ENCODE data around the gene FAM3D.
"Not testable (repeated sequence)": the region's sequence is repeated elsewhere in the genome, so short reads cannot be mapped to it uniquely, and the experiment has no call there.

Gene FAM3D

DNA sequence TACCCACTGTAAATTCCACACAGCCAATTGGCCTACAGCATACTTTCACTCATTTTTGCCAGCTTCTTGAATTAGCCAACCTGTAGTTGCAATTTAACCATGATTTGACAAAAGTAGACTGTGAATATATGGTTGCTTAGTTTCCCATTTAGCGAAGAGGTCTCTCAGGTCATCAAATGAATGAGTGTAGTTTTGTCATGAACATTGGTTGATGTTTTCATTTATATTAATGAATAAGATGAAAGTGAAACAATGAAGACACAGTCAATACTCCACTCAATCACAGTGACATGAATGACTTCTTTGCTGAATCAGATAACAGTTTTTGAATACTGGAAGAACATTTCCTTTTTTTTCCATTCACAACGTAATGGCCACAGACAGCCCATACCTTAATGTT lies 15.3 kb upstream of the FAM3D start:
- Histone ChIP-seq H3K4me2 (no peak overlapping the region), H3K9ac (no peak overlapping the region), H3K79me2 (ENCODE audit: insufficient read depth, low read depth) (no peaks in the 10 kb centered on the region), H3K27me3 (ENCODE audit: insufficient read depth, low read depth) (no peaks in the 10 kb centered on the region), H3K4me1 (ENCODE audit: low read depth, poor library complexity, severe bottlenecking) (peaks cover 9% of the 10 kb centered on the region), H4K20me1 (ENCODE audit: insufficient read depth) (no peaks in the 10 kb centered on the region), H3K36me3 (ENCODE audit: insufficient read depth) (no peaks in the 10 kb centered on the region), H3K4me3 (IDR thresholded peaks at IDR 0.05; ENCODE audit: insufficient read depth, low read depth, low read length) (no peak overlapping the region), H3K27ac (no peak overlapping the region), H2AFZ (ENCODE audit: low read depth) (no peak overlapping the region)
- TF ChIP-seq, protein P1, sequence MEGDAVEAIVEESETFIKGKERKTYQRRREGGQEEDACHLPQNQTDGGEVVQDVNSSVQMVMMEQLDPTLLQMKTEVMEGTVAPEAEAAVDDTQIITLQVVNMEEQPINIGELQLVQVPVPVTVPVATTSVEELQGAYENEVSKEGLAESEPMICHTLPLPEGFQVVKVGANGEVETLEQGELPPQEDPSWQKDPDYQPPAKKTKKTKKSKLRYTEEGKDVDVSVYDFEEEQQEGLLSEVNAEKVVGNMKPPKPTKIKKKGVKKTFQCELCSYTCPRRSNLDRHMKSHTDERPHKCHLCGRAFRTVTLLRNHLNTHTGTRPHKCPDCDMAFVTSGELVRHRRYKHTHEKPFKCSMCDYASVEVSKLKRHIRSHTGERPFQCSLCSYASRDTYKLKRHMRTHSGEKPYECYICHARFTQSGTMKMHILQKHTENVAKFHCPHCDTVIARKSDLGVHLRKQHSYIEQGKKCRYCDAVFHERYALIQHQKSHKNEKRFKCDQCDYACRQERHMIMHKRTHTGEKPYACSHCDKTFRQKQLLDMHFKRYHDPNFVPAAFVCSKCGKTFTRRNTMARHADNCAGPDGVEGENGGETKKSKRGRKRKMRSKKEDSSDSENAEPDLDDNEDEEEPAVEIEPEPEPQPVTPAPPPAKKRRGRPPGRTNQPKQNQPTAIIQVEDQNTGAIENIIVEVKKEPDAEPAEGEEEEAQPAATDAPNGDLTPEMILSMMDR (conservative IDR thresholded peaks at IDR 0.05; ENCODE audit: low read depth, low read length), result no peak

DNA sequence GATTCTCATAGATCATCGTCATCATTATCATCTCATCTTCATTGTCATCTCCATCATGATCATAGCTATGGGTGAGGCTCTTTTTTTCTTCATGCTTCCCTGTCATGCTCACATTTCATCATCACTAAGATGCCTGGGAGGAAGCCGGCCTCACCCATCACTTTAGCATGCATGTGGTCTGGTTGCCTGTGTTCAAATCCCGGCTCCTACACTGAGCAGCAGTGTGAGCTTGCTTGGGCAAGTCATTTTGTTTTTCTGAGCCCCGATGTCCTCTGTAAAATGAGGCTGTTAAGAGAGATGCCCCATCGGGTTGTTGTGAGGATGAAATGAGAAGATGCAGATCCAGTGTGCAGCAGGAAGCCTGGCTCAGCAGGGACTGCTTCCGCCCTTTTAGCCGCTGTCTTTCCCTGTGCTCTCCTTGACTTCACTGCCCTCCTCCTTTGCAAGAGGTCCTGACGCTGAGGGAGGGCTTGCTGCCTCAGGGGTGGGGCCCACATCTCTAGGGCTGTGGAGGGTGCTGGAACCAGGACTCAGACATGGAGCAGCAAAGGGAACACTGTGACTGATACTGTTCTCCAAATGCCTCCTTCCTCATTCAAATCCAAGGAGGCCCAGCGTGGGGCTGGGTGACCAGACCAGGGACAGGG lies 14.4 kb upstream of the FAM3D start:
- Histone ChIP-seq H2AFZ (ENCODE audit: low read depth) (no peak overlapping the region), H3K9ac (no peak overlapping the region), H4K20me1 (ENCODE audit: insufficient read depth) (no peaks in the 10 kb centered on the region), H3K79me2 (ENCODE audit: insufficient read depth, low read depth) (no peaks in the 10 kb centered on the region), H3K27ac (no peak overlapping the region), H3K4me2 (no peak overlapping the region), H3K36me3 (ENCODE audit: insufficient read depth) (no peaks in the 10 kb centered on the region), H3K27me3 (ENCODE audit: insufficient read depth, low read depth) (no peaks in the 10 kb centered on the region), H3K4me3 (IDR thresholded peaks at IDR 0.05; ENCODE audit: insufficient read depth, low read depth, low read length) (no peak overlapping the region), H3K4me1 (ENCODE audit: low read depth, poor library complexity, severe bottlenecking) (peaks cover 9% of the 10 kb centered on the region)
- TF ChIP-seq, protein P1 (conservative IDR thresholded peaks at IDR 0.05; ENCODE audit: low read depth, low read length), result no peak

DNA sequence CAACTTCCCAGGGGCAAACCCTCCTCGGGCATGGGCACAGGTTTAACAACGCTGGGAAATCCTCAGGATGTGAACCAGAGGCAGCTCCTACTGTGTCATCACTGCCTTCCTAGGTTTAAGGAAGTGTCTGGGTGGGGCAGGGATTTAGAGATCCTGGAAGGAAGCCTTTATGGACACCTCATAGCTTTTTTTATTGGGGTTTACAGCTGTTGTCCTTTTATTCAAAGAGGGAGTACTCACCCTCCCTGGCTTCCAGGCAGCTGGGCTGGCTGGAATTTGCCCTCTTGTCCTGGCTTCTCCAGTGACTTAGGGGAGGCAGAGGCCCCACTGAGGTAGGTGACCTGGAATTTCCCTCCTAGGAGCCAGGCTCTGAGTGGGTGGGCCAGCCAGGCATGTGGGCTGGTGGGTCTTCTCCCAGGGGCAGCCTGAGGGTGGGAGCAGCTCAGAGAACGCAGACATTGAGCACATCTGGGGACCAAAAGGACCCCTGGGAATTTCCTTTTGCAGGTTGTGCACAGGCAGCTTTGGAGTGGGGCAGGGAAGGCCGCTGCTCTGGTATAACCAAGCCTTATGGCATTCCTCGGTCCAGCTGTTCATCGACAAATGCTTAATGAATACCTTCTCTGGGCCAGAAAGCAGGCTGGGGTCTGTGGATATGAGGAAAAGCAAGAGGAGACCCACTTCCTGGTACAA lies 13.5 kb upstream of the FAM3D start:
- no peaks in the 10 kb centered on the region for H3K79me2 ChIP-seq (ENCODE audit: insufficient read depth, low read depth)
- no peak overlapping the region for H3K9ac ChIP-seq
- no peak overlapping the region for H3K27ac ChIP-seq
- H3K4me3 ChIP-seq (IDR thresholded peaks at IDR 0.05; ENCODE audit: insufficient read depth, low read depth, low read length), result no peak overlapping the region
- H3K36me3 ChIP-seq (ENCODE audit: insufficient read depth), result no peaks in the 10 kb centered on the region
- H4K20me1 ChIP-seq (ENCODE audit: insufficient read depth), result no peaks in the 10 kb centered on the region
- H3K4me2 ChIP-seq, result no peak overlapping the region
- no peaks in the 10 kb centered on the region for H3K27me3 ChIP-seq (ENCODE audit: insufficient read depth, low read depth)
- TF ChIP-seq, protein P1 (conservative IDR thresholded peaks at IDR 0.05; ENCODE audit: low read depth, low read length), result no peak
- peaks cover 9% of the 10 kb centered on the region for H3K4me1 ChIP-seq (ENCODE audit: low read depth, poor library complexity, severe bottlenecking)
- no peak overlapping the region for H2AFZ ChIP-seq (ENCODE audit: low read depth)

DNA sequence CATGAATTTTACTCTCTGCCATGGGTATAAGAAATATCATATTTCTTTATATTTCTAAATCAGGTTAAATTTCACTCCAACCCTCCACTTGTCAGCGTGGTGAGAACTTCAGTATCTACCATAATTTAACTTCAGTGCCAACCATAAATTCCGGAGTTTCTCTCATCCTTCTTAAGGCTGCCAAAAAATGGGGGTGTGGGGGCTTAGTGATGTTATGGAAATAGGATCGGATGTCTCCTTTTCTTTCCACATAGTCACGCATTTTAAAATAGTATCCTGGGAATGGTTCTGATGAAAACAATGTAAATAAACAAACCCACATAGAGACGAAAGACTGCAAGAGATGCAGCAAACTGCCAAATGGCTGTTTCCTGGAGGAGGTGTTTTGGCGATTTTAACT lies 12.9 kb upstream of the FAM3D start:
- Histone ChIP-seq H3K4me1 (ENCODE audit: low read depth, poor library complexity, severe bottlenecking) (peaks cover 9% of the 10 kb centered on the region), H3K4me2 (no peak overlapping the region), H3K27ac (no peak overlapping the region), H3K4me3 (IDR thresholded peaks at IDR 0.05; ENCODE audit: insufficient read depth, low read depth, low read length) (no peak overlapping the region), H3K36me3 (ENCODE audit: insufficient read depth) (no peaks in the 10 kb centered on the region), H3K9ac (no peak overlapping the region), H2AFZ (ENCODE audit: low read depth) (no peak overlapping the region), H3K79me2 (ENCODE audit: insufficient read depth, low read depth) (no peaks in the 10 kb centered on the region), H3K27me3 (ENCODE audit: insufficient read depth, low read depth) (no peaks in the 10 kb centered on the region), H4K20me1 (ENCODE audit: insufficient read depth) (no peaks in the 10 kb centered on the region)
- TF ChIP-seq, protein P1 (conservative IDR thresholded peaks at IDR 0.05; ENCODE audit: low read depth, low read length), result no peak

DNA sequence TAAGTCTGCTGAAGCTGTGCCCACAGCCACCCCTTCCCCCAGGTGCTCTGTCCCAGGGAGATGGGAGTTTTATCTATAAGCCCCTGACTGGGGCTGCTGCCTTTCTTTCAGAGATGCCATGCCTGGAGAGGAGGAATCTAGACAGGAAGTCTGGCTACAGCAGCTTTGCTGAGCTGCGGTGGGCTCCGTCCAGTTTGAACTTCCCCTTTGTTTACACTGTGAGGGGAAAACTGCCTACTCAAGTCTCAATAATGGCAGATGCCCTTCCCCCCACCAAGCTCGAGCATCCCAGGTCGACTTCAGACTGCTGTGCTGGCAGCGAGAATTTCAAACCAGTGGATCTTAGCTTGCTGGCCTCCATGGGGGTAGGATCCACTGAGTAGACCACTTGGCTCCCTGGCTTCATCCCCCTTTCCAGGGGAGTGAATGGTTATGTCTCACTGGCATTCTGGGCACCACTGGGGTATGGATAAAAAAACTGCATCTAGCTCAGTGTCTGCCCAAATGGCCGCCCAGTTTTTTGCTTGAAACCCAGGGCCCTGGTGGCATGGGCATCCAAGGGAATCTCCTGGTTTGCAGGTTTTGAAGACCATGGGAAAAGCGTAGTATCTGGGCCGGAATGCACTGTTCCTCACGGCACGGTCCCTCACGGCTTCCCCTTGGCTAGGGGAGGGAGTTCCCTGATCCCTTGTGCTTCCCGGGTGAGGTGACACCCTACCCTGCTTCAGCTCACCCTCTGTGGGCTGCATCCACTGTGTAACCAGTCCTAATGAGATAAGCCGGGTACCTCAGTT lies 11.8 kb upstream of the FAM3D start:
- not testable (repeated sequence) for H3K27ac ChIP-seq; H2AFZ ChIP-seq (ENCODE audit: low read depth); H4K20me1 ChIP-seq (ENCODE audit: insufficient read depth); H3K4me1 ChIP-seq (ENCODE audit: low read depth, poor library complexity, severe bottlenecking); H3K9ac ChIP-seq; H3K79me2 ChIP-seq (ENCODE audit: insufficient read depth, low read depth); H3K36me3 ChIP-seq (ENCODE audit: insufficient read depth); H3K4me2 ChIP-seq; H3K27me3 ChIP-seq (ENCODE audit: insufficient read depth, low read depth); H3K4me3 ChIP-seq (IDR thresholded peaks at IDR 0.05; ENCODE audit: insufficient read depth, low read depth, low read length)
